Suppressor macrophage (primary cell): ENCODE results near the gene AMH.
A peak's percentile ranks its signal among the peaks of the same experiment; 100 is the strongest.

Source experiments
- DNase-seq, 4 experiments: peaks; one replicate each; pipeline ENCODE4 v3.0.0-alpha.2; 2020 to 2022

The AMH gene

GRCh38 chr19:2221250-2221831 lies 27.8 kb upstream of the AMH start:
- no peak for DNase-seq

- DNase-seq = no peak
Observed at GRCh38 chr19:2221918-2222317, 27.2 kb upstream of the AMH start.

- DNase-seq = no peak
Observed at GRCh38 chr19:2223391-2223790, 25.7 kb upstream of the AMH start.

GRCh38 chr19:2223959-2224358 lies 25.2 kb upstream of the AMH start:
- DNase-seq = no peak

GRCh38 chr19:2224754-2225349 lies 24.3 kb upstream of the AMH start:
- DNase-seq = no peak

GRCh38 chr19:2225415-2226050 lies 23.6 kb upstream of the AMH start:
- DNase-seq = no peak

GRCh38 chr19:2226051-2226839 lies 22.9 kb upstream of the AMH start:
- DNase-seq = no peak

GRCh38 chr19:2226840-2227360 lies 22.2 kb upstream of the AMH start:
- DNase-seq = no peak

GRCh38 chr19:2227415-2228156 lies 21.5 kb upstream of the AMH start:
- peak in 3 of 4 experiments; percentile 60 to 74 (median 71) for DNase-seq

GRCh38 chr19:2228157-2229030 lies 20.7 kb upstream of the AMH start:
- DNase-seq = no peak

GRCh38 chr19:2229103-2230032 lies 19.8 kb upstream of the AMH start:
- no peak for DNase-seq

GRCh38 chr19:2230033-2230531 lies 19.0 kb upstream of the AMH start:
- no peak for DNase-seq

- DNase-seq = no peak
Observed at GRCh38 chr19:2230807-2231533, 18.2 kb upstream of the AMH start.

GRCh38 chr19:2231621-2232221 lies 17.4 kb upstream of the AMH start:
- peak in 3 of 4 experiments; percentile 36 to 47 (median 38) for DNase-seq

GRCh38 chr19:2232286-2233151 lies 16.6 kb upstream of the AMH start:
- DNase-seq = no peak

- DNase-seq = no peak
Observed at GRCh38 chr19:2233601-2234280, 15.4 kb upstream of the AMH start.

GRCh38 chr19:2234996-2235380 lies 14.1 kb upstream of the AMH start:
- peak in 2 of 4 experiments; percentile 42 to 46 for DNase-seq
